Effector memory CD4-positive, alpha-beta T cell (primary cell): ENCODE measurements around the gene PDZRN3.

Experiments
- DNase-seq, 3 donors: peaks; one replicate each; pipeline ENCODE4 v3.0.0-alpha.2; 2020
- H3K27ac ChIP-seq: 2 replicates; pipeline ENCODE4 v1.7.0; 2013; ENCODE audit warnings: mild to moderate bottlenecking, low read length, moderate library complexity; ENCODE audit not compliant: insufficient read depth, poor library complexity, severe bottlenecking
- H3K27me3 ChIP-seq: replicated peaks from 2 replicates; pipeline ENCODE4 v1.7.0; 2013; ENCODE audit warnings: mild to moderate bottlenecking, low read length; ENCODE audit not compliant: insufficient read depth, control insufficient read depth, poor library complexity, severe bottlenecking
- H3K36me3 ChIP-seq: 2 replicates; pipeline ENCODE4 v1.7.0; 2013; ENCODE audit warnings: mild to moderate bottlenecking, low read length, moderate library complexity; ENCODE audit not compliant: control insufficient read depth, insufficient read depth
- H3K4me1 ChIP-seq: 2 replicates; pipeline ENCODE4 v1.7.0; 2013; ENCODE audit warnings: low read length, mild to moderate bottlenecking; ENCODE audit not compliant: control insufficient read depth, insufficient read depth, poor library complexity, severe bottlenecking
- H3K4me3 ChIP-seq: 2 replicates; pipeline ENCODE4 v1.7.0; 2013; ENCODE audit warnings: low read length, low read depth, mild to moderate bottlenecking; ENCODE audit not compliant: insufficient read depth, poor library complexity, severe bottlenecking
- H3K9me3 ChIP-seq: 2 replicates; pipeline ENCODE4 v1.7.0; 2013; ENCODE audit warnings: mild to moderate bottlenecking, low read length, moderate library complexity; ENCODE audit not compliant: control insufficient read depth

The PDZRN3 gene

GRCh38 chr3:73490453-73491286 lies 134.1 kb downstream of the PDZRN3 start:
- Histone ChIP-seq H3K4me3 (no peak overlapping the region), H3K27me3 (peaks cover 3% of the 10 kb centered on the region)
- DNase-seq, result no peak

GRCh38 chr3:73485877-73486330 lies 138.8 kb downstream of the PDZRN3 start:
- DNase-seq, result no peak
- H3K4me1 ChIP-seq, result no peaks in the 10 kb centered on the region

More at GRCh38 chr3:73490453-73491286, 134.1 kb downstream of the PDZRN3 start:
- Histone ChIP-seq H3K27ac (no peak overlapping the region), H3K9me3 (no peaks in the 10 kb centered on the region), H3K36me3 (no peaks in the 10 kb centered on the region), H3K4me1 (no peaks in the 10 kb centered on the region)

GRCh38 chr3:73484656-73485248 lies 140.0 kb downstream of the PDZRN3 start:
- Histone ChIP-seq H3K27ac (no peak overlapping the region), H3K4me3 (no peak overlapping the region), H3K36me3 (no peaks in the 10 kb centered on the region), H3K9me3 (no peaks in the 10 kb centered on the region), H3K27me3 (no peaks in the 10 kb centered on the region), H3K4me1 (no peaks in the 10 kb centered on the region)
- no peak for DNase-seq

More at GRCh38 chr3:73485877-73486330, 138.8 kb downstream of the PDZRN3 start:
- Histone ChIP-seq H3K36me3 (no peaks in the 10 kb centered on the region), H3K4me3 (no peak overlapping the region), H3K27ac (no peak overlapping the region), H3K9me3 (no peaks in the 10 kb centered on the region), H3K27me3 (peaks cover 3% of the 10 kb centered on the region)

- Histone ChIP-seq H3K4me3 (no peak overlapping the region), H3K27me3 (no peaks in the 10 kb centered on the region), H3K27ac (no peak overlapping the region), H3K36me3 (no peaks in the 10 kb centered on the region), H3K4me1 (no peaks in the 10 kb centered on the region), H3K9me3 (no peaks in the 10 kb centered on the region)
- DNase-seq, result no peak
Observed at GRCh38 chr3:73481888-73482287, 142.9 kb downstream of the PDZRN3 start.

GRCh38 chr3:73480187-73480672 lies 144.5 kb downstream of the PDZRN3 start:
- Histone ChIP-seq H3K9me3 (no peaks in the 10 kb centered on the region), H3K27ac (no peak overlapping the region), H3K27me3 (no peaks in the 10 kb centered on the region), H3K4me1 (no peaks in the 10 kb centered on the region), H3K4me3 (no peak overlapping the region), H3K36me3 (no peaks in the 10 kb centered on the region)
- no peak for DNase-seq

GRCh38 chr3:73479325-73479724 lies 145.4 kb downstream of the PDZRN3 start:
- Histone ChIP-seq H3K27ac (no peak overlapping the region), H3K9me3 (no peaks in the 10 kb centered on the region), H3K4me1 (no peaks in the 10 kb centered on the region), H3K27me3 (no peaks in the 10 kb centered on the region), H3K4me3 (no peak overlapping the region), H3K36me3 (no peaks in the 10 kb centered on the region)
- no peak for DNase-seq

GRCh38 chr3:73478858-73479257 lies 145.9 kb downstream of the PDZRN3 start:
- Histone ChIP-seq H3K27me3 (no peaks in the 10 kb centered on the region), H3K4me1 (no peaks in the 10 kb centered on the region), H3K36me3 (no peaks in the 10 kb centered on the region), H3K27ac (no peak overlapping the region), H3K9me3 (no peaks in the 10 kb centered on the region), H3K4me3 (no peak overlapping the region)
- no peak for DNase-seq

GRCh38 chr3:73475717-73476116 lies 149.0 kb downstream of the PDZRN3 start:
- no peak for DNase-seq
- Histone ChIP-seq H3K9me3 (no peaks in the 10 kb centered on the region), H3K27ac (no peak overlapping the region), H3K4me1 (no peaks in the 10 kb centered on the region), H3K36me3 (no peaks in the 10 kb centered on the region), H3K4me3 (no peak overlapping the region), H3K27me3 (peaks cover 3% of the 10 kb centered on the region)

- no peak for DNase-seq
- H3K36me3 ChIP-seq, result no peaks in the 10 kb centered on the region
- H3K9me3 ChIP-seq, result no peaks in the 10 kb centered on the region
- H3K27me3 ChIP-seq, result peaks cover 3% of the 10 kb centered on the region
- H3K4me1 ChIP-seq, result no peaks in the 10 kb centered on the region
- H3K4me3 ChIP-seq, result no peak overlapping the region
- H3K27ac ChIP-seq, result no peak overlapping the region
Observed at GRCh38 chr3:73475175-73475574, 149.6 kb downstream of the PDZRN3 start.

- Histone ChIP-seq H3K27ac (no peak overlapping the region), H3K36me3 (no peaks in the 10 kb centered on the region), H3K9me3 (no peaks in the 10 kb centered on the region), H3K4me1 (no peaks in the 10 kb centered on the region), H3K4me3 (no peak overlapping the region), H3K27me3 (peaks cover 3% of the 10 kb centered on the region)
- DNase-seq, result no peak
Observed at GRCh38 chr3:73474619-73475018, 150.1 kb downstream of the PDZRN3 start.
